Stimulated activated CD4-positive, alpha-beta T cell treated with anti-CD3 and anti-CD28 coated beads, Interleukin-2, amount 100 ng/mL, for 24 hours (primary cell): Measurements from ENCODE around the gene CAPS.
A peak's percentile ranks its signal among the peaks of the same experiment; 100 is the strongest.

Experiments used
- DNase-seq, 2 donors: peaks; one replicate each; pipeline ENCODE4 v3.0.0-alpha.2; 2020

The CAPS gene

DNA sequence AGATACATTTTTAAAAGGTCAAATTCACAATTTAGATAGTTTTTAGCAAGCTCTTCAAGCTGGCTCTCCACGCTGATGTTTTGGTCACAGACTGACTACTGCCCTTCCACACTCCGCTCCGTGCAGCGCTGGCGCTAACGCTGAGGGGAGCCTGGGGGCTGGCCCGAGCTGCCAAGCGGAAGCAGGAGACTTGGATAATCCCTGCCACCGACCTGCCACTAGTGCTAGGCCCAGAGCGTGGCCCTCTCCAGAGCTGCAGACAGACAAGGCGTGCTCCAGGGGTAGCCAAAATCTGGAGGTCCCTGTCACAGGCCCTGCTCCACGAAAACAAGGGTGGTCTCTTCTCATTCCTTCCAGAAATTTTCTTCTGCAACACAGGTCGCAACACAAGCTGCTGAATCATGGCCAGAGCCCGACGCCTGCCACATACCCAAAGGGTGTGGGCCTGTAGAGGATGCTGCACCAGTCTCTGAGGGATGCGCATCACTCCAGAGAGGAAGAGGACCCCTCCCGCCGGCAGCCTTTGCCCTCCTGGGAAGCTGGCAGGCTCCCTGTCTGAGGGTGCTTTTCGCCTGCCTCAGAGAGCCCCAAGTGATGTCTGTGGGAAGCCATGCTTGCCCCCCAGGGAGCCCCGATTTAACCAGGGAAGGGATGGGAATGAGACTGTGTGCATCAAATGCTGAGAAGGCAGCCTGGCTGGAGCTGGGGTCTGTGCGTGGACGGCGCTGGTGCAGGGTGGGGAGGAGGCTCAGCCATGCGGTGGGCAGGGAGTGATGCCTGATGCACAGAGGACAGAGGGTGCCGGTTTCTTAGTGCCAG lies 21.6 kb downstream of the CAPS start:
- DNase-seq, result no peak

DNA sequence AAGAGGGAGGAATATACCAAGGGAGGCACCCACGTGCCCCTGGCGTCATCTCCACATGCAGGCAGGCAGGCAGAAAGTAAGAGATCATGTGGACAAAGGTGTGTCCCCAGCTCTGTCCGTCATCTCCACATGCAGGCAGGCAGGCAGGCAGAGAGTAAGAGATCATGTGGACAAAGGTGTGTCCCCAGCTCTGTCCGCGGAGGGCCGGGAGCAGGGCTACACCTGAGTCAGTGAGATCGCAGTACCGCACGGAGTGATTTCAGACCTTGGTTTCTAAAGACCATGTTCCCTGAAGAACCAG lies 22.2 kb downstream of the CAPS start:
- DNase-seq, result no peak

- DNase-seq, result no peak
Measured at GRCh38 chr19:5937550-5937949, 23.5 kb downstream of the CAPS start.

DNA sequence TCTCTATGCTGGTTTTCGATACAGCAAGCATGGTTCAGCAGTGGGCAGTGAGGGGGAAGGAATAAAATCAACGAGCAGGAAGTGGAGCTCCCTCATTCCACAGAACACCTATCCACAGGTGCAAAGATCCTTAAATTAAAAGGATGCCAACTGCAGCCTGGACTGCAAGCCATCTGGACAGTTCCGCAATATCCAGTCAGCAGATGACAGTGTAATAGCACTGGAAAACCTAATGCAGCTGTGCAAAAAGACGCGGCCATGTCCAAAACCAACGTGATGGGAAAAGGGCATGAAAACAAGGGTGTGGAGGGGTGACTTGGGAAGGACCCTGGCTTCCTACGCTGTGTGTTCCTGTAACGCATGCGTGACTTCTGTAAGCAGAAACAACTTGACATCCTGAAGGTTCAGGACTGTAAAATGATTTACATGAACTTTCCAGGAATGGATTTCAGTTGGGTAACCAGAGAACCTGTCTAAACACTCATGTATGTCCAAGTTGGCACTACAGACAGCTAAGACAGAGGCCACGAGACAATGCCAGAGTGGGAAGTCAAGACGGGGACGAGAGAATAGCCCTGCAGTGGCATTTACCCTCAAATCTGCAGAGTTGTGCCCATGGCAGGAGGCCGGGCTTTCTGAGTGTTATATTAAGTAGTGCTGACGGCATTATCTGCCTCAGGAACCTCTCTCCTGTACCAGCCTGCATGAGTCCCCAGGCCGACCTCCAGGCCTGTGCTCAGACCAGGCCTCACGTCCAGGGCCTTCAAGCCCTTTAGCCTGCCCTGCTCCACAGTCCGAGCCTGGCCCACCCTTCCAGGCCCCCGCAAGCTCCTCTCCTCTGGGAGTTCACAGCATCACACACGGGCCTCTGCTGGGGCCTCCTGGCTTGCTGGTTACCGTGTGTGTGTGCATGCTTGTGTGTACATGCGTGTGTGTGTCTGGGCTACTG lies 26.5 kb downstream of the CAPS start:
- no peak for DNase-seq

DNA sequence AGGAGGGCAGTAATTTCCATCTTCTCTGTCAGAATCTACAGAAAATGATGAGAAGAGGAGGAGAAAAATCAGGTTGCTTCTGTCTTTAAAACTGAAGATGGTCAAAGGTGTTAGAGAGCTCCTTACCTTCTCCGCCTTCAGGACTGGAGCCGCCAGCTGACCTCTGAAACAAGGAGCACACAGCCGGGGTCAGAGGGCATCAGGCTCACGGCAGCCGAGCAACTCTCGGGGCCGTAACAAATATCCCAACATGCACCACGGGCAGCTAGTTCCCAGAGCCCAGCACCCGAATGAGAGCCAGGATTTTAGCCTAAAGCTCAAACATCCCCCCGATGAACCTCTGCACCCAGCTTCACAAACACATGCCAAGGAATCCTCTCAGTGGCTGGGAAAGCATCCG lies 27.6 kb downstream of the CAPS start:
- DNase-seq, result no peak

DNA sequence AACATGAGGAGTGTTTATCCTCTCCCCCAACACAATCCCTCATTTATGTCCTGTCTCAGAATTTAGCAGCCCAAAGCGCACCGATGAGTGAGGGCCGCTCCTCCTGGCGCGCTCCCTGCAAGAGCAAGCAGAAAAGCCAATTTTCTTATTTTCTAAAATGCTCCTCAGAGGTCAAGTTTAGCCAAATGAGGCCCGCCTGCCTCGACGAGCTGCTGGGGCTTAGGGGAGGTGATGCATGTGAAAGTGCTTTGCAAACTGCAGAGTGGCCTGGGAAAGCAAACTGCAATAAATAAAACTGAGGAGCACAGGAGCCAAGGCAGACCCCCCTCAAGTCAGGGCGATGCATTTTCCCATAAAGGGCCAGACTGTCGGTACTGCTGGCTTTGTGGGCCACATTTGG lies 29.0 kb downstream of the CAPS start:
- no peak for DNase-seq

- DNase-seq, result no peak
Measured at GRCh38 chr19:5943623-5944022, 29.6 kb downstream of the CAPS start.

GRCh38 chr19:5947435-5947834 lies 33.4 kb downstream of the CAPS start:
- no peak for DNase-seq

- DNase-seq, result peak in 1 of 2 donors; percentile 33
Measured at GRCh38 chr19:5948752-5949564, 34.9 kb downstream of the CAPS start.

DNA sequence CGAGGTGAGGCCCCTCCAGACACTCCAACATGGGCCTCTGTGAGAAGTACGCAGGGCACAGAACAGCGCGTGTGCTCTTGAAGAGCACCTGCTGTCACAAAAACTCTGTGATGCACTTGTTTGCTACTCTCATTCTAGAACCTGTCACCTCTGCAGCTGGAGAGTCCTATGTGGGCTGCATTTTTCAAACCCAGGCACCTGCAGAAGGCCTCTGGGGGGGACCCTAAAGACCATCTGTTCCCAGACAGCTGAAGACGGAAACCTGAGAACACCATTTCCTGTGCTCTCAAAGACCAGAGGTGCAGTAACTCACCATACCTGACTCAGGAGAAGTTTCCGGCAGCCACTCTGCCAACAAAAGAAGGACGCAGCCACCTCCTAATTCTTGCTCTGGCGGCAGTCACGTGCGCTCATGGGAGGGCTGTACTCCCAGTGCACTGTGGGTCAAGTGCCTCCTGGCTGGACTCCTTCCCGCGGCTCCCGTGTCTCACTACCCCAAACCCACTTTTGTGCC lies 35.8 kb downstream of the CAPS start:
- peak; percentile 34 to 36 for DNase-seq

GRCh38 chr19:5950741-5951140 lies 36.7 kb downstream of the CAPS start:
- no peak for DNase-seq

DNA sequence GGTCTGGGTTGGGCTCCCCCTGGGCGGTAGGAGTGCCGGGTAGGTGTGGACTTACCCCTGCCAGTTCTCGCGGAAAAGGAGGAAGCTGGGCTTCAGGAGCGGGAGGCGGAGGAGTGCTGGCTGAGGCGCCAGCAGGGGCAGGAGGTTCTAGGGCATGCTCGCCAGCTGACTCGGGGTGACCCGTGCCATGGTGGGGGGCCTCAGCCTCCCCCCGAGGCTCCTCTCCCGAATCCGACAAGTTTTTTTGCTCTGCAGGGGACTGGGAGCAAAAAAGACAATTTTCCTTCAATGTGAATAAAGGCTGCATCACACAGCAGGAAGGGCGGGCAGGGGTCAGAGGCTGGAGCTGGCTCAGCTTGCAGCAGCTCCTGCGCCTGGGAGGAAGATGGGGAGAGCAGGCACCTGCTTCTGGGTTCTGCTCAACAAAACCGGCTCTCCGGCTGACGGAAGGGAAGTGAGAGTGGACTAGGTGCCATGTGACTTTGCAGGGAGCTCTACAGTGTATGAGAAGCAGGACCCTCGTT lies 37.3 kb downstream of the CAPS start:
- no peak for DNase-seq

DNA sequence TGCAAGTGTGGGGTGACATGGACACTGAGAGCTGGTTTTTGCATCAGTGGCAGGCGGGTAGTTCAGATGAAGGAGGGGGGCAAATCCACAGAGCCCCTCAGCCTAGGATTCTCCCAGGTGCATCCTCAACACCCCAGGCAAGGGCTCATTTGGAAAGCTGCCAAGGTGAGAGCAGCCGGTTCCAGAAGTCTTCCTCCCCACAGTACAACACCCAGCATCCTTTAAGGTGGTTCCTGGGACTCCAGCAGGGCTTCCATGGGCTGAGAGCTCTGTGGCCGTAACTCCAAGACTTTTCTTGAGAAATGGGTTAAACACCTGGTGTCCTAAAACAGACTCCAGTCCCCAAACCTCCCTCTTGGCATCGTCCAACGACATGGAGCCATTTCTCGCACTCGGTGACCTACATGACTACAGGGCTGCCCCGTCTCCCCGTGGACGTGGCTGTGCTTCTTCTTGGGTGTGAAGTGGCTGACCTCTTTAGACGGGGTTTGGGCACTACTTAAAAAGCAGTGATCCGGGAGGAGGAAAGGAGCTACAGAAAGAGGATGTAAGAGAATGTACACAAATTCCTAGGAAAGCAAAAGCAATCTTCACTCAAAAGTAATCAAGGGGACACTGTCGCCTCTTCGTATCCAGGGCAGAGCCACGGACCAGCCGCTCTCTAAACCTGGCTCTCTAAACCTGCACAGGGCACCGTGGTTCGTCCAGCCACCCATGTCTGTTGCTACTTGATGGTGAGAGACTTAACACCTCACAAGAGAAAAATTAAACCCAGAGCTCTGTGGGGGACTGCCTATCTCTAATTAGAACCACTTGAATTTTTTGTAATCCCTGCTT lies 38.4 kb downstream of the CAPS start:
- no peak for DNase-seq

GRCh38 chr19:5953030-5953589 lies 39.1 kb downstream of the CAPS start:
- no peak for DNase-seq

GRCh38 chr19:5953680-5954213 lies 39.7 kb downstream of the CAPS start:
- peak; percentile 43 to 46 for DNase-seq

GRCh38 chr19:5954293-5954692 lies 40.2 kb downstream of the CAPS start:
- no peak for DNase-seq

DNA sequence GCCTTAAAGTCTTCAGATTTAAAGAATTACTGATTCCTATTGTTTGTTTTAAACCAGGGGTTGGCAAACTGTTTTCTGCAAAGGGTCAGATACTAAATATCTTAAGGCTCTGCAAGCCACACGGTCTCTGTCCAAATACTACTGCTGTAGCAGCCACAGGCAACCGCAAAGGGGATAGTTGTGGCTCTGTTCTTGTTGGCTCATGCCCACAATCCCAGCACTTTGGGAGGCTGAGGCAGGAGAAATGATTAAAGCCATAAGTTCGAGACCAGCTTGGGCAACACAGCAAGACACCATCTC lies 41.5 kb downstream of the CAPS start:
- DNase-seq, result no peak

GRCh38 chr19:5956323-5956722 lies 42.3 kb downstream of the CAPS start:
- DNase-seq, result no peak

- DNase-seq, result no peak
Measured at GRCh38 chr19:5956728-5957127, 42.7 kb downstream of the CAPS start.

DNA sequence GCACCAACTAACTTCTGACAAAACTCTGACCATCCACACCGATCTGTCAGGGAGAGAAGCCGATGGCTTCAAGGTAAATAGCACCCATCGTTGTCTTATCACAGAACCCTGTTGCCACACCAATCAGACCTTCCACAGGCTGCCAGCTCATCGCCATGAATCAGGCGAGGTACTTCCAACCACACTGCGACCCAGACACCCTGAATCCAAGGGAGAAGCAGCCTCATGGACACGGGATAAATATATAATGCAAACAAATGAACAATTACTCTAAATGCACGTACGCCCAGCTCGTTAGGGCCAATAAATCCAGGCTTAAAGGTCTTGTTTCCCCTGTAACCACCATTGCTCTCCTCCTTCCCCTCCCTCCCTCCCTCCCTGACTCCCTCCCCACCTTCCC lies 43.1 kb downstream of the CAPS start:
- no peak for DNase-seq

- no peak for DNase-seq
Measured at GRCh38 chr19:5958074-5958850, 44.2 kb downstream of the CAPS start.
